Measurements from ENCODE around the gene ARID3C. TPM values are rescaled to one million over a fixed set of nuclear protein-coding genes. Genes with fewer than 3 reads are reported as not detected.

The ARID3C gene, protein sequence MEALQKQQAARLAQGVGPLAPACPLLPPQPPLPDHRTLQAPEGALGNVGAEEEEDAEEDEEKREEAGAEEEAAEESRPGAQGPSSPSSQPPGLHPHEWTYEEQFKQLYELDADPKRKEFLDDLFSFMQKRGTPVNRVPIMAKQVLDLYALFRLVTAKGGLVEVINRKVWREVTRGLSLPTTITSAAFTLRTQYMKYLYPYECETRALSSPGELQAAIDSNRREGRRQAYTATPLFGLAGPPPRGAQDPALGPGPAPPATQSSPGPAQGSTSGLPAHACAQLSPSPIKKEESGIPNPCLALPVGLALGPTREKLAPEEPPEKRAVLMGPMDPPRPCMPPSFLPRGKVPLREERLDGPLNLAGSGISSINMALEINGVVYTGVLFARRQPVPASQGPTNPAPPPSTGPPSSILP
- total RNA-seq (2014; rRNA removed; shearing (Covaris generic)) (0.49 TPM in 1 of 2 replicates, not detected in the other), polyA plus RNA-seq (2016; fragmentation: Nextera tagmentation; extraction: Ambion mirVana) (not detected in 2 replicates)
- long read RNA-seq, result 0 reads

DNA sequence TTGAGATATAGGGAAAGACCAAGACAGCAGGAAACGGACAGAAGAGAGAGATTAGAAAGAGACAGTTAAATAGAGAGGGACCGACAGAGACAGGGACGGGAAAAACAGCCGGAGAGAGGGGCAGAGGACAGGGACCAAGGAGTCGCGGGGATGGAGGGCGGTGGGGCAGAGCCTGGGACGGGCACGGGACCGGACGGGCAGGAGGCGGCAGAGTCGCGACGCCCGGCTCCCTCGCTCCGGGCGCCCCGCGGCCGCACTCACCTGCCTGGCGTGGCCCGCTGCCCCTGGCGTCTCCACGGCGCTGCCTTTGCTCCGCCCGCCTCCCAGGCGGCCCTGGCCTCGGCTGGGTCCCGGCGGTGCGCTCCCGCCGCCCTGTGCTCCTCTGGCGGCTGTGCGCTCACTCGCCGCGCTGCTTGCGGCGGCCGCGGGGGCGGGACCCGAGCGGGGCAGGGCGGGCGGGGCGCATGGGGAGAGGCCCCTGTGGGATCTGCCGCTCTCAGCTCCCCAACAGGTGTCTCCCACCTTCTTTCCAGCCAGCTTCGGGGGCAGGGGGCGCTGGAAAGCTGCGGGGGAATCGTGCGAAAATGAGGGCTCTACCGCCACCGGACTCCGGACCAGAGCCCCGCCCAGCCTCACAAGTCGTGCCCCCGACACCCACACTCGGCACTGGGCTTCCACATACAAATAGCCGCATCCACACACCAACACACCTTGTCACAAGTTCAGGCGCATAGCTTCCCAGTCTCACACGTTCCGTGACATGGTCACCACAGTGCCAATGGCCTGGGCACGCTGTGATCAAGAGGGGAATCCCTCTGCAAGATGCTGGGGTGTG lies at the start of gene ARID3C:
TSS of gene ARID3C (minus strand) at position 411 of the 835 bp plus-strand sequence. CDS start 1,052 bp downstream, outside the sequence.
- peak within 1 kb of the TSS; percentile 78 for H3K4me3 Mint-ChIP-seq
- Histone ChIP-seq H4K20me1 (replicated peaks; ENCODE audit: insufficient read depth) (no peaks in the 10 kb centered on the region; the same call in 1 of the 2 replicates), H3K4me3 (peak within 1 kb of the TSS; percentile 54), H3K27ac (ENCODE audit: low read depth) (no peak within 1 kb of the TSS), H3K4me1 (ENCODE audit: insufficient read depth) (peaks cover 13% of the 10 kb centered on the region; the same call in 1 of the 2 replicates), H3K79me2 (replicated peaks; ENCODE audit: insufficient read depth) (no peaks in the 10 kb centered on the region), H3K27me3 (ENCODE audit: insufficient read depth) (peaks cover 92% of the 10 kb centered on the region), H3K4me2 (peak within 1 kb of the TSS; percentile 81), H3K9me2 (ENCODE audit: insufficient read depth) (no peaks in the 10 kb centered on the region), H2AFZ (peak within 1 kb of the TSS; percentile 81; the same call in 1 of the 2 replicates), H3F3A (replicated peaks; ENCODE audit: low read depth) (0 out of 2 replicates have a peak, but pooled peaks cover 3% of the 10 kb centered on the region), H3K36me3 (ENCODE audit: insufficient read depth) (no peaks in the 10 kb centered on the region)
- DNase-seq (ENCODE audit: low spot score) (peak; percentile 69), ATAC-seq (peak; percentile 79)
- no peak within 1 kb of the TSS for H3K27ac Mint-ChIP-seq
- H3K4me1 Mint-ChIP-seq, result peaks cover 29% of the 10 kb centered on the region
- H3K9me3 Mint-ChIP-seq, result peaks cover 4% of the 10 kb centered on the region; the same call in 1 of the 3 replicates
- peaks cover 75% of the 10 kb centered on the region for H3K27me3 Mint-ChIP-seq (ENCODE audit: insufficient read depth, low read depth, poor library complexity)
- H3K36me3 Mint-ChIP-seq (ENCODE audit: low read depth), result peaks cover 4% of the 10 kb centered on the region; the same call in 1 of the 3 replicates
- no peak for TF ChIP-seq REST (IDR thresholded peaks at IDR 0.05; ENCODE audit: unreplicated experiment)
- TF ChIP-seq POLR2AphosphoS5 (IDR thresholded peaks at IDR 0.05; ENCODE audit: low read depth), result no peak
- TF ChIP-seq CREB1 (CRISPR knock-in tag; IDR thresholded peaks at IDR 0.05; ENCODE audit: low read depth), result no peak
- no peak for TF ChIP-seq ZNF462 (CRISPR knock-in tag; IDR thresholded peaks at IDR 0.05)
- peak; percentile 85 for TF ChIP-seq EZH2 (IDR thresholded peaks at IDR 0.05; ENCODE audit: low read depth, unreplicated experiment)
- TF ChIP-seq STAT1 (IDR thresholded peaks at IDR 0.05; ENCODE audit: unreplicated experiment), result no peak
- peak in 1 of 2 experiments; percentile 24; a peak in 1 of 4 replicates for TF ChIP-seq CTCF (conservative IDR thresholded peaks at IDR 0.05; ENCODE audit: low read depth in 2 of 2)

Measured in GM23338 (cell line).